Measurements from ENCODE around the gene AURKAIP1.

Gene AURKAIP1

DNA sequence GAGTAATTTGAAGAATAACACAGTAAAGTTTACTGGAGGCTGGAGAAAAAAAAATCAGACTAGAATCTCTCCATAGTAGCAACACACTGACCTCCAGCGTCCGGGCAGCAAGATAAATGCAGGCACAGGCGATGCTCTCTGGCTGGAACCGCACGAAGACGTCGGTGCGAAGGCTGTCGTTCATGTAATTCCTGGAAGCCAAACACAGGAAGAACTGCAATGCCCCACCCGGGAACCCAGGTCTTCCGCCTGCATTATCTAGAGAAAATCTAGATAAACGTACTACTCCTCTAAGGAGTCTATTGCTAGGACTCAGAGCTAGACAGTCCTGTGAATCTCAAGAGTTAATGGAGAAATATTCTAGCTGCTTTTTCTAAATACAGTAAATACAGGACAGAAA is 15.7 kb upstream of the AURKAIP1 start:
- H3K9me3 ChIP-seq (ENCODE audit: control insufficient read depth, low read length), result no peaks in the 10 kb centered on the region
- H3K4me2 ChIP-seq (ENCODE audit: low read length, poor library complexity, severe bottlenecking), result no peak overlapping the region
- no peak overlapping the region for H3K23ac ChIP-seq (ENCODE audit: low read length in 2 of 2)
- no peak overlapping the region for H3K9ac ChIP-seq (ENCODE audit: low read length)
- no peak overlapping the region for H2BK12ac ChIP-seq (ENCODE audit: low read length in 2 of 2)
- no peak for DNase-seq
- no peak overlapping the region for H2BK5ac ChIP-seq (ENCODE audit: low read depth, low read length, poor library complexity, severe bottlenecking)
- no peak overlapping the region for H4K91ac ChIP-seq (ENCODE audit: low read length)
- H3K18ac ChIP-seq (ENCODE audit: low read depth in 1 of 2, low read length in 2 of 2), result no peak overlapping the region
- no peak overlapping the region for H3K27ac ChIP-seq (ENCODE audit: low read length, poor library complexity, severe bottlenecking)
- H3K4ac ChIP-seq (ENCODE audit: low read depth in 1 of 2, low read length in 2 of 2), result no peak overlapping the region
- H3K79me1 ChIP-seq (replicated peaks; ENCODE audit: low read length, poor library complexity, severe bottlenecking), result peaks cover 44% of the 10 kb centered on the region
- no peak overlapping the region for H2BK120ac ChIP-seq (ENCODE audit: low read depth, low read length)
- H3K4me1 ChIP-seq (ENCODE audit: control insufficient read depth, insufficient read depth, low read depth, low read length), result peaks cover 3% of the 10 kb centered on the region
- H3K14ac ChIP-seq (ENCODE audit: low read length in 2 of 2), result no peak overlapping the region
- peaks cover 90 to 99% of the 10 kb centered on the region in 2 experiments for H3K36me3 ChIP-seq (ENCODE audit: control insufficient read depth in 1 of 2, insufficient read depth in 2 of 2, low read depth in 1 of 2, low read length in 2 of 2)
- 98% methylated on average over 12 of the region's 12 CpGs for WGBS
- no peak overlapping the region for H2BK15ac ChIP-seq (ENCODE audit: low read depth, poor library complexity, severe bottlenecking)
- no peaks in the 10 kb centered on the region for H3K27me3 ChIP-seq (ENCODE audit: control insufficient read depth in 1 of 2, insufficient read depth in 1 of 2, low read length in 2 of 2)
- H4K8ac ChIP-seq (ENCODE audit: low read length), result no peak overlapping the region
- H3K4me3 ChIP-seq (ENCODE audit: insufficient read depth in 1 of 2, low read depth in 1 of 2, low read length in 2 of 2), result no peak overlapping the region
- no peak overlapping the region for H2AK5ac ChIP-seq (ENCODE audit: low read length, severe bottlenecking)
- H2AFZ ChIP-seq (ENCODE audit: low read depth, low read length), result no peak overlapping the region

GRCh38 chr1:1388078-1388472 is 13.1 kb upstream of the AURKAIP1 start:
- 98% methylated on average over 16 of the region's 16 CpGs for WGBS

DNA sequence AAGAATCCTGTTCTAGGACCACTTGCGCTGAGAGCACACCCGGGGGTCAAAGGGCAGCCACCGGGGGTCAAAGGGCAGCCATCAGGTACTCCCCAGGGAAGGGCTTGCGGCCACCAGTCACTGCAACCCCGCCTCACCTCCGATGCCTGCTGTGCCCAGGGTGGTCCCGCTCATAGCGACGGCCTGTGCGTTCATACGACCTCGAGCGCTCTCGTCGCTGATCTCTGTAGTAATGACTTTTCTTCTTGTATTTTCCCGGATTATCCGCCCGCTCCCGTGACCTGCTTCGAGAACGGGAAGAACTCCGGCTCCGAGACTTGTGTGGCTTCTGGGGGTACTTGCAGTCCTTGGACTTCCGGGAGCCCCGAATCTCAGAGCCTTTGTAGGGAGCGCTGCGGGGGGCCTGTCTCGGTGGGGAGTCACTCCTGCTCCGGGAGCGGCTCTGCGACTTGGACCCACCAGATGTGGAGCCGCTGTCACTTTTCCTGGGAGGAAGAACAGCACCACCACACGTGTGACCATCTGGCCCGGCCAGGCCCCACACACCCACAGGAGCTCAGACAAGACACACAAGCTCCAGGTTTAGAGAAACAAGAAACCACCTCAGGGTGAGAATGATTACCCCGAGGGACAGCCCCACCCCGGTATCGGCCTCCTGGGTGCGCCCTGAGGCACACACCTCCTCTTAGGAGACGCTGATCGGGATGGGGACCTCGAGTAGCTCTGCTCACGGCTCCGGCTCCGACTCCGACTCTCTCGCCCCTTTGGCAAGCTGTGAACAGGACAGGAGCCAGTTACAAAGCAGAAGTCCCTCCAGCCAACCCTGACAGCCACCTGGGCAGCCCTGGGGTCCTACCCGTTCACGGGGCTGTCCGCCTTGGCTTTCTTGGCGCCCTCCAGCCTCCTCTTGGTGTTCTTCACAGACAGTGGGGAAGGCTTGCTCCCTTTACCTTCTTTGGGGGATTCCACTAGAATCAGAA is 12.4 kb upstream of the AURKAIP1 start:
- no peak for DNase-seq
- H3K27ac ChIP-seq (ENCODE audit: low read length, poor library complexity, severe bottlenecking), result no peak overlapping the region
- no peaks in the 10 kb centered on the region for H3K27me3 ChIP-seq (ENCODE audit: control insufficient read depth in 1 of 2, insufficient read depth in 1 of 2, low read length in 2 of 2)
- H3K23ac ChIP-seq (ENCODE audit: low read length in 2 of 2), result no peak overlapping the region
- H2BK15ac ChIP-seq (ENCODE audit: low read depth, poor library complexity, severe bottlenecking), result no peak overlapping the region
- WGBS, result 98% methylated on average over 50 of the region's 50 CpGs
- peaks cover 78 to 79% of the 10 kb centered on the region in 2 experiments for H3K36me3 ChIP-seq (ENCODE audit: control insufficient read depth in 1 of 2, insufficient read depth in 2 of 2, low read depth in 1 of 2, low read length in 2 of 2)
- no peak overlapping the region for H2BK120ac ChIP-seq (ENCODE audit: low read depth, low read length)
- H3K4me2 ChIP-seq (ENCODE audit: low read length, poor library complexity, severe bottlenecking), result no peak overlapping the region
- no peak overlapping the region for H3K4me3 ChIP-seq (ENCODE audit: insufficient read depth in 1 of 2, low read depth in 1 of 2, low read length in 2 of 2)
- H3K18ac ChIP-seq (ENCODE audit: low read depth in 1 of 2, low read length in 2 of 2), result no peak overlapping the region
- H3K9me3 ChIP-seq (ENCODE audit: control insufficient read depth, low read length), result no peaks in the 10 kb centered on the region
- H3K9ac ChIP-seq (ENCODE audit: low read length), result no peak overlapping the region
- H2AK5ac ChIP-seq (ENCODE audit: low read length, severe bottlenecking), result no peak overlapping the region
- no peak overlapping the region for H2BK5ac ChIP-seq (ENCODE audit: low read depth, low read length, poor library complexity, severe bottlenecking)
- peaks cover 1% of the 10 kb centered on the region for H3K4me1 ChIP-seq (ENCODE audit: control insufficient read depth, insufficient read depth, low read depth, low read length)
- H4K8ac ChIP-seq (ENCODE audit: low read length), result no peak overlapping the region
- H2BK12ac ChIP-seq (ENCODE audit: low read length in 2 of 2), result no peak overlapping the region
- H4K91ac ChIP-seq (ENCODE audit: low read length), result no peak overlapping the region
- H2AFZ ChIP-seq (ENCODE audit: low read depth, low read length), result no peak overlapping the region
- no peak overlapping the region for H3K4ac ChIP-seq (ENCODE audit: low read depth in 1 of 2, low read length in 2 of 2)
- H3K14ac ChIP-seq (ENCODE audit: low read length in 2 of 2), result no peak overlapping the region
- peaks cover 35% of the 10 kb centered on the region for H3K79me1 ChIP-seq (replicated peaks; ENCODE audit: low read length, poor library complexity, severe bottlenecking)

More at GRCh38 chr1:1388078-1388472, 13.1 kb upstream of the AURKAIP1 start:
- H4K8ac ChIP-seq (ENCODE audit: low read length), result no peak overlapping the region
- no peak overlapping the region for H4K91ac ChIP-seq (ENCODE audit: low read length)
- H3K9ac ChIP-seq (ENCODE audit: low read length), result no peak overlapping the region
- H3K9me3 ChIP-seq (ENCODE audit: control insufficient read depth, low read length), result no peaks in the 10 kb centered on the region
- peaks cover 2% of the 10 kb centered on the region for H3K4me1 ChIP-seq (ENCODE audit: control insufficient read depth, insufficient read depth, low read depth, low read length)
- H3K79me1 ChIP-seq (replicated peaks; ENCODE audit: low read length, poor library complexity, severe bottlenecking), result peaks cover 39% of the 10 kb centered on the region
- H3K14ac ChIP-seq (ENCODE audit: low read length in 2 of 2), result no peak overlapping the region
- H3K36me3 ChIP-seq (ENCODE audit: control insufficient read depth in 1 of 2, insufficient read depth in 2 of 2, low read depth in 1 of 2, low read length in 2 of 2), result peaks cover 84 to 86% of the 10 kb centered on the region in 2 experiments
- no peaks in the 10 kb centered on the region for H3K27me3 ChIP-seq (ENCODE audit: control insufficient read depth in 1 of 2, insufficient read depth in 1 of 2, low read length in 2 of 2)
- no peak overlapping the region for H2BK12ac ChIP-seq (ENCODE audit: low read length in 2 of 2)
- H3K4ac ChIP-seq (ENCODE audit: low read depth in 1 of 2, low read length in 2 of 2), result no peak overlapping the region
- no peak overlapping the region for H3K27ac ChIP-seq (ENCODE audit: low read length, poor library complexity, severe bottlenecking)
- H3K4me2 ChIP-seq (ENCODE audit: low read length, poor library complexity, severe bottlenecking), result no peak overlapping the region
- H2BK15ac ChIP-seq (ENCODE audit: low read depth, poor library complexity, severe bottlenecking), result no peak overlapping the region
- H2BK5ac ChIP-seq (ENCODE audit: low read depth, low read length, poor library complexity, severe bottlenecking), result no peak overlapping the region
- no peak overlapping the region for H2BK120ac ChIP-seq (ENCODE audit: low read depth, low read length)
- H2AK5ac ChIP-seq (ENCODE audit: low read length, severe bottlenecking), result no peak overlapping the region
- no peak overlapping the region for H3K23ac ChIP-seq (ENCODE audit: low read length in 2 of 2)
- H3K18ac ChIP-seq (ENCODE audit: low read depth in 1 of 2, low read length in 2 of 2), result no peak overlapping the region
- no peak overlapping the region for H2AFZ ChIP-seq (ENCODE audit: low read depth, low read length)
- H3K4me3 ChIP-seq (ENCODE audit: insufficient read depth in 1 of 2, low read depth in 1 of 2, low read length in 2 of 2), result no peak overlapping the region
- DNase-seq, result no peak

GRCh38 chr1:1385931-1386330 is 10.9 kb upstream of the AURKAIP1 start:
- no peak overlapping the region for H2AK5ac ChIP-seq (ENCODE audit: low read length, severe bottlenecking)
- no peaks in the 10 kb centered on the region for H3K27me3 ChIP-seq (ENCODE audit: control insufficient read depth in 1 of 2, insufficient read depth in 1 of 2, low read length in 2 of 2)
- no peak overlapping the region for H2BK15ac ChIP-seq (ENCODE audit: low read depth, poor library complexity, severe bottlenecking)
- no peak overlapping the region for H3K14ac ChIP-seq (ENCODE audit: low read length in 2 of 2)
- peaks cover 39% of the 10 kb centered on the region for H3K79me1 ChIP-seq (replicated peaks; ENCODE audit: low read length, poor library complexity, severe bottlenecking)
- H3K4me1 ChIP-seq (ENCODE audit: control insufficient read depth, insufficient read depth, low read depth, low read length), result peaks cover 1% of the 10 kb centered on the region
- H2BK12ac ChIP-seq (ENCODE audit: low read length in 2 of 2), result no peak overlapping the region
- H2BK120ac ChIP-seq (ENCODE audit: low read depth, low read length), result no peak overlapping the region
- H3K4me3 ChIP-seq (ENCODE audit: insufficient read depth in 1 of 2, low read depth in 1 of 2, low read length in 2 of 2), result no peak overlapping the region
- 98% methylated on average over 8 of the region's 8 CpGs for WGBS
- peaks cover 72 to 79% of the 10 kb centered on the region in 2 experiments for H3K36me3 ChIP-seq (ENCODE audit: control insufficient read depth in 1 of 2, insufficient read depth in 2 of 2, low read depth in 1 of 2, low read length in 2 of 2)
- H3K18ac ChIP-seq (ENCODE audit: low read depth in 1 of 2, low read length in 2 of 2), result no peak overlapping the region
- H2BK5ac ChIP-seq (ENCODE audit: low read depth, low read length, poor library complexity, severe bottlenecking), result no peak overlapping the region
- no peak overlapping the region for H3K4me2 ChIP-seq (ENCODE audit: low read length, poor library complexity, severe bottlenecking)
- no peak overlapping the region for H3K4ac ChIP-seq (ENCODE audit: low read depth in 1 of 2, low read length in 2 of 2)
- H3K9ac ChIP-seq (ENCODE audit: low read length), result no peak overlapping the region
- no peak overlapping the region for H4K8ac ChIP-seq (ENCODE audit: low read length)
- DNase-seq, result no peak
- no peak overlapping the region for H4K91ac ChIP-seq (ENCODE audit: low read length)
- no peak overlapping the region for H2AFZ ChIP-seq (ENCODE audit: low read depth, low read length)
- no peak overlapping the region for H3K27ac ChIP-seq (ENCODE audit: low read length, poor library complexity, severe bottlenecking)
- no peaks in the 10 kb centered on the region for H3K9me3 ChIP-seq (ENCODE audit: control insufficient read depth, low read length)
- no peak overlapping the region for H3K23ac ChIP-seq (ENCODE audit: low read length in 2 of 2)

Data from mesenchymal stem cell (in vitro differentiated cells and primary cell).